IMR-90 (cell line): ENCODE measurements around the gene PPARD. TPM values are rescaled to one million over a fixed set of nuclear protein-coding genes. Genes with fewer than 3 reads are reported as not detected.

ENCODE experiments used
- ATAC-seq: fragments of 200-7000 bp; cut with Tn5 transposase; 2 replicates; pipeline ENCODE4 v1.9.1; 2020; ENCODE audit warnings: low read depth, mild to moderate bottlenecking, moderate library complexity
- BruUV-seq: library from RNA; stranded (reverse); fragments of 400-500 nt; replicated peaks from 2 replicates; lab custom pipeline; 2021; lab: Mats Ljungman, UMichigan
- CTCF ChIA-PET: fragments of 300-600 bp; formaldehyde crosslinking; extraction: SDS; loops from one replicate; lab custom pipeline; 2021; ENCODE audit warnings: antibody characterized with exemption; lab: Yijun Ruan, JAX
- POLR2A ChIA-PET: fragments of 300-600 bp; sonication (Branson Sonifier 250); formaldehyde crosslinking; loops from one replicate; lab custom pipeline; 2022; ENCODE audit warnings: antibody characterized with exemption; ENCODE audit not compliant: unreplicated experiment; lab: Charles Lee
- DNase-seq: peaks from one replicate; pipeline ENCODE4 v3.0.0; 2013
- H2AFZ ChIP-seq: replicated peaks from 2 replicates; pipeline ENCODE3; 2013; ENCODE audit warnings: low read length, mild to moderate bottlenecking; ENCODE audit not compliant: poor library complexity
- H2AK5ac ChIP-seq: 2 replicates; pipeline ENCODE4 v1.6.1; 2013; ENCODE audit warnings: low read depth, low read length, inconsistent platforms
- H2AK9ac ChIP-seq: replicated peaks from 2 replicates; pipeline ENCODE3; 2013; ENCODE audit warnings: mild to moderate bottlenecking, low read depth, low read length, moderate library complexity; ENCODE audit not compliant: poor library complexity
- H2BK120ac ChIP-seq: 2 replicates; pipeline ENCODE4 v1.6.1; 2013; ENCODE audit warnings: low read depth, low read length, inconsistent platforms
- H2BK15ac ChIP-seq: 3 replicates; pipeline ENCODE4 v1.6.1; 2013; ENCODE audit warnings: low read depth, low read length, inconsistent platforms
- H2BK20ac ChIP-seq: 2 replicates; pipeline ENCODE4 v1.6.1; 2013; ENCODE audit warnings: low read depth, mild to moderate bottlenecking, inconsistent platforms, low read length, moderate library complexity
- H2BK5ac ChIP-seq: 2 replicates; pipeline ENCODE4 v1.6.1; 2013; ENCODE audit warnings: mild to moderate bottlenecking, low read depth, low read length, inconsistent platforms; ENCODE audit not compliant: poor library complexity, severe bottlenecking
- H3K14ac ChIP-seq: replicated peaks from 2 replicates; pipeline ENCODE4 v1.6.1; 2013; ENCODE audit warnings: low read depth, low read length, inconsistent platforms
- H3K18ac ChIP-seq: 2 replicates; pipeline ENCODE4 v1.6.1; 2013; ENCODE audit warnings: low read depth, low read length, control low read depth
- H3K23ac ChIP-seq: 2 replicates; pipeline ENCODE4 v1.6.1; 2013; ENCODE audit warnings: low read depth, low read length, inconsistent platforms
- H3K27ac ChIP-seq: 2 replicates; pipeline ENCODE4 v1.5.1; 2013; ENCODE audit warnings: mild to moderate bottlenecking, control low read depth, low read length; ENCODE audit not compliant: insufficient read depth
- H3K27me3 ChIP-seq: 2 replicates; pipeline ENCODE4 v1.6.1; 2013; ENCODE audit warnings: low read length; ENCODE audit not compliant: control insufficient read depth, insufficient read depth
- H3K36me3 ChIP-seq: 2 replicates; pipeline ENCODE4 v1.6.1; 2013; ENCODE audit warnings: low read length, mixed read lengths; ENCODE audit not compliant: control insufficient read depth, insufficient read depth
- H3K4ac ChIP-seq: 2 replicates; pipeline ENCODE4 v1.6.1; 2013; ENCODE audit warnings: low read depth, low read length, inconsistent platforms
- H3K4me1 ChIP-seq: 2 replicates; pipeline ENCODE4 v1.6.1; 2013; ENCODE audit warnings: low read length, mixed read lengths; ENCODE audit not compliant: control insufficient read depth, insufficient read depth
- H3K4me2 ChIP-seq: 2 replicates; pipeline ENCODE4 v1.6.1; 2013; ENCODE audit warnings: low read depth, mild to moderate bottlenecking, control low read depth, low read length, moderate library complexity
- H3K4me3 ChIP-seq: 2 replicates; pipeline ENCODE4 v1.5.1; 2013; ENCODE audit warnings: low read depth, mild to moderate bottlenecking, control low read depth, low read length, moderate library complexity; ENCODE audit not compliant: insufficient read depth
- H3K56ac ChIP-seq: 2 replicates; pipeline ENCODE4 v1.6.1; 2013; ENCODE audit warnings: low read length, inconsistent platforms; ENCODE audit not compliant: insufficient read depth; ENCODE audit errors: extremely low read depth
- H3K79me1 ChIP-seq, 2 experiments: 2 replicates each; pipeline ENCODE4 v1.6.1; 2013; ENCODE audit warnings: low read length in 2 of 2, inconsistent platforms in 1 of 2, low read depth in 1 of 2
- H3K9ac ChIP-seq: 2 replicates; pipeline ENCODE4 v1.6.1; 2013; ENCODE audit warnings: low read depth, low read length, control low read depth
- H3K9me1 ChIP-seq: 2 replicates; pipeline ENCODE4 v1.6.1; 2013; ENCODE audit warnings: low read length, inconsistent platforms; ENCODE audit not compliant: insufficient read depth
- H3K9me3 ChIP-seq: 2 replicates; pipeline ENCODE4 v1.6.1; 2013; ENCODE audit warnings: low read length; ENCODE audit not compliant: control insufficient read depth, insufficient read depth
- H4K20me1 ChIP-seq: 2 replicates; pipeline ENCODE4 v1.6.1; 2013; ENCODE audit warnings: low read length, inconsistent platforms; ENCODE audit not compliant: insufficient read depth
- H4K5ac ChIP-seq: 2 replicates; pipeline ENCODE4 v1.6.1; 2013; ENCODE audit warnings: mild to moderate bottlenecking, low read depth, low read length, control low read depth
- H4K8ac ChIP-seq, 2 experiments: 2 replicates each; pipeline ENCODE4 v1.6.1; 2013; ENCODE audit warnings: low read depth in 2 of 2, low read length in 2 of 2, control low read depth in 1 of 2, inconsistent platforms in 1 of 2
- H4K91ac ChIP-seq: 2 replicates; pipeline ENCODE4 v1.6.1; 2013; ENCODE audit warnings: low read depth, low read length, inconsistent platforms; ENCODE audit not compliant: insufficient read depth
- CEBPB ChIP-seq: IDR thresholded peaks from 2 replicates; pipeline ENCODE4 v1.6.1; 2012; ENCODE audit warnings: low read depth, low read length, improper control_type of control experiment
- MAZ ChIP-seq: IDR thresholded peaks from 2 replicates; pipeline ENCODE4 v1.6.1; 2012; ENCODE audit warnings: low read depth, mild to moderate bottlenecking, low read length, improper control_type of control experiment, moderate library complexity, borderline replicate concordance
- RAD21 ChIP-seq: IDR thresholded peaks from 2 replicates; pipeline ENCODE4 v1.6.1; 2012; ENCODE audit warnings: low read length, improper control_type of control experiment
- RFX5 ChIP-seq: IDR thresholded peaks from 2 replicates; pipeline ENCODE4 v1.8.0; 2012; ENCODE audit warnings: low read depth, mild to moderate bottlenecking, low read length, moderate library complexity
- WGBS, 2 experiments: methylation state at CpG; one replicate each; pipeline versions ENCODE4 v1.1.5 to v1.1.7; 2013; ENCODE audit warnings: missing lambda C conversion rate in 2 of 2; ENCODE audit not compliant: insufficient read length in 1 of 2; ENCODE audit errors: extremely low coverage in 2 of 2; 5-methylcytosine and 5-hydroxymethylcytosine counted together
- dilution Hi-C: fragments of 300-500 bp; cut with HindIII; formaldehyde crosslinking; loops from one replicate; pipeline ENCODE4 v1.14.3; 2018; ENCODE audit warnings: low sequenced_read_pairs; ENCODE audit not compliant: unreplicated experiment
- in situ Hi-C: fragments of 300-500 bp; cut with MboI; formaldehyde crosslinking; loops from 3 replicates; pipeline ENCODE4 v1.14.3; 2019; ENCODE audit warnings: low sequenced_read_pairs, inconsistent platforms, mixed read lengths
- intact Hi-C: fragments of 100-400 bp; cut with micrococcal nuclease; formaldehyde crosslinking; loops from 2 replicates; pipeline ENCODE4 v1.10.0; 2022
- polyA plus RNA-seq, 3 experiments: library from polyadenylated mRNA; depleted of rRNA; stranded (reverse); fragments of >200 nt; gene quantifications; 2 replicates each; pipeline ENCODE4 v1.2.3, GENCODE V29; 2012; ENCODE audit warnings: low replicate concordance in 1 of 3
- total RNA-seq: library from RNA; depleted of rRNA; stranded (reverse); fragments of >200 nt; gene quantifications from 2 replicates; pipeline ENCODE4 v1.2.3, GENCODE V29; 2012

The PPARD gene
- total and polyA plus RNA-seq, 2 of the 4 experiments (the other 2 are of a cell fraction) = 10.4 to 69.0 TPM

DNA sequence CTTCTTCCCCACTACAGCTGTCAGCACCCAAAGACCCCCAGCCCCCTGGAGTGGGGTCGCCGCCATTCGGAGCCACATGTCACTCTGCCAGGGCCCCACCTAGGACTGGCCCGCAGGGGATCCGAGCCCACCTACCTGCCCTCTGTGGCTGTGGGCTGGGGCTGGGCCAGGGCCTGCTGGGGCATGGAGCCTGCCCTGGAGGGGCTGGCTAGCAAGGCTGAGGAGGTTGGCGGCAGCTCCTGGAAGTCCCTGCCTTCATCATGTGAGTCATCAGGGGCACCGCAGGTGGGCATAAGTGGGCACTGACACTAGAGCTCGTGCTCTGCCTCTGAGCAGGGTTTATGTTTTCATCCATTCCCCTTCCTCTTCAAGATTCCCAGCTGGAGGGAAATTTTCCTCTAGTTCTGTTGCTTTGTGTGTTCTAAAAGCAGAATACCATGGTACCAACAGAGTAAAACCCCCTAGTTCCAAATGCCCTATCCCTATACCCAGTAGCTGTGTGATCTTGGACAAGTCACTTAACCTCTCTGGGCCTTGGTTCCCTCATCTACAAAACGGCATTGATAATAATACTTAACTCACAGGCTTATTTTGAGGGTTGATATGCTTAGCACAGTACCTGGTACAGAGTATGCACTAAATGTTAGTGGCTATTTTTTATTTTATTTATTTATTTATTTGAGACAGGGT, 101.1 kb downstream of the PPARD start:
- peak overlapping the region; percentile 72 for H2AK9ac ChIP-seq
- H3K27ac ChIP-seq = no peak overlapping the region
- ATAC-seq (no peak), DNase-seq (no peak)
- H2BK120ac ChIP-seq = peak overlapping the region; percentile 34; the same call in 1 of the 2 replicates
- no peaks in the 10 kb centered on the region for H3K36me3 ChIP-seq
- H3K4me2 ChIP-seq = no peak overlapping the region
- H3K4me3 ChIP-seq = no peak overlapping the region
- H3K9me1 ChIP-seq = no peaks in the 10 kb centered on the region
- H2AFZ ChIP-seq = peak overlapping the region; percentile 58
- H3K9me3 ChIP-seq = no peaks in the 10 kb centered on the region
- no peak overlapping the region for H3K56ac ChIP-seq
- intact Hi-C loops = no loop called here
- H4K8ac ChIP-seq = no peak overlapping the region
- H3K18ac ChIP-seq = no peak overlapping the region
- H2AK5ac ChIP-seq = peak overlapping the region; percentile 37
- WGBS, 2 experiments = no CpG with 5 or more reads among the region's 9 CpGs
- BruUV-seq = no TSS peak
- H2BK20ac ChIP-seq = no peak overlapping the region
- no peaks in the 10 kb centered on the region for H3K79me1 ChIP-seq
- dilution Hi-C loops = no loop called here
- no peak overlapping the region; the same call in 1 of the 2 replicates for H3K14ac ChIP-seq
- TF ChIP-seq MAZ (no peak), RFX5 (no peak), RAD21 (no peak), CEBPB (no peak)
- no peak overlapping the region for H3K9ac ChIP-seq
- H4K5ac ChIP-seq = no peak overlapping the region
- H2BK15ac ChIP-seq = no peak overlapping the region
- ChIA-PET CTCF (interaction anchor here (1.2 kb wide), 1 partner anchor 24 kb away, joined by 4 read pairs; no protein-coding TSS in a partner anchor), POLR2A (no interaction called here)
- no peak overlapping the region for H3K23ac ChIP-seq
- H2BK5ac ChIP-seq = peak overlapping the region; percentile 10
- no peaks in the 10 kb centered on the region for H4K20me1 ChIP-seq
- in situ Hi-C loops = no loop called here
- H3K27me3 ChIP-seq = no peaks in the 10 kb centered on the region
- H3K4me1 ChIP-seq = no peaks in the 10 kb centered on the region
- H4K91ac ChIP-seq = peak overlapping the region; percentile 71; the same call in 1 of the 2 replicates
- H3K4ac ChIP-seq = no peak overlapping the region; the same call in 1 of the 2 replicates
